GM23338 (cell line): ENCODE data around the gene SNAP25. TPM values are rescaled to one million over a fixed set of nuclear protein-coding genes. Genes with fewer than 3 reads are reported as not detected.

Experiments used
- ATAC-seq: fragments of 200-7000 bp; cut with Tn5 transposase; 3 replicates; pipeline ENCODE4 v1.9.1; 2020
- DNase-seq: peaks from one replicate; pipeline ENCODE4 v3.0.0-alpha.2; 2015; ENCODE audit warnings: low spot score
- H2AFZ ChIP-seq: fragments of 200-600 bp; sonication (generic); 2 replicates; pipeline ENCODE4 v1.8.0; 2016; ENCODE audit warnings: antibody characterized with exemption, mild to moderate bottlenecking, moderate library complexity
- H3F3A ChIP-seq: fragments of 200-600 bp; sonication (generic); replicated peaks from 2 replicates; pipeline ENCODE4 v1.8.0; 2017; ENCODE audit warnings: antibody characterized with exemption, mixed run types, low read depth
- H3K27ac ChIP-seq: fragments of 200-600 bp; sonication (generic); 2 replicates; pipeline ENCODE4 v1.6.1; 2016; ENCODE audit warnings: low read depth
- H3K27me3 ChIP-seq: fragments of 200-600 bp; sonication (generic); 2 replicates; pipeline ENCODE4 v1.8.0; 2016; ENCODE audit warnings: mild to moderate bottlenecking, mixed run types, moderate library complexity; ENCODE audit not compliant: insufficient read depth
- H3K36me3 ChIP-seq: fragments of 200-600 bp; sonication (generic); 2 replicates; pipeline ENCODE4 v1.8.0; 2016; ENCODE audit warnings: mild to moderate bottlenecking; ENCODE audit not compliant: insufficient read depth
- H3K4me1 ChIP-seq: fragments of 200-600 bp; sonication (generic); 2 replicates; pipeline ENCODE4 v1.8.0; 2016; ENCODE audit warnings: mild to moderate bottlenecking, moderate library complexity; ENCODE audit not compliant: insufficient read depth
- H3K4me2 ChIP-seq: fragments of 200-600 bp; sonication (generic); 2 replicates; pipeline ENCODE4 v1.7.1; 2017; ENCODE audit warnings: mixed run types
- H3K4me3 ChIP-seq: fragments of 200-600 bp; sonication (generic); 2 replicates; pipeline ENCODE4 v1.6.1; 2016; ENCODE audit warnings: mixed run types
- H3K79me2 ChIP-seq: fragments of 200-600 bp; sonication (generic); replicated peaks from 2 replicates; pipeline ENCODE4 v1.8.0; 2017; ENCODE audit warnings: mild to moderate bottlenecking; ENCODE audit not compliant: insufficient read depth
- H3K9me2 ChIP-seq: fragments of 200-600 bp; sonication (generic); 2 replicates; pipeline ENCODE4 v1.8.0; 2017; ENCODE audit not compliant: insufficient read depth
- H4K20me1 ChIP-seq: fragments of 200-600 bp; sonication (generic); replicated peaks from 2 replicates; pipeline ENCODE4 v1.8.0; 2017; ENCODE audit warnings: mild to moderate bottlenecking; ENCODE audit not compliant: insufficient read depth
- H3K27ac Mint-ChIP-seq: 2 replicates; pipeline ENCODE4 v1.8.0; 2020; ENCODE audit warnings: inconsistent platforms, mild to moderate bottlenecking, moderate library complexity, mixed read lengths
- H3K27me3 Mint-ChIP-seq: 3 replicates; pipeline ENCODE4 v1.8.0; 2022; ENCODE audit warnings: low read depth, mild to moderate bottlenecking, moderate library complexity, mixed read lengths, inconsistent platforms; ENCODE audit not compliant: insufficient read depth, poor library complexity
- H3K36me3 Mint-ChIP-seq: 3 replicates; pipeline ENCODE4 v1.8.0; 2021; ENCODE audit warnings: low read depth, mild to moderate bottlenecking, inconsistent platforms, moderate library complexity, mixed read lengths
- H3K4me1 Mint-ChIP-seq: 3 replicates; pipeline ENCODE4 v1.8.0; 2020; ENCODE audit warnings: mild to moderate bottlenecking, inconsistent platforms, mixed read lengths
- H3K4me3 Mint-ChIP-seq: 3 replicates; pipeline ENCODE4 v1.8.0; 2021; ENCODE audit warnings: moderate library complexity, mild to moderate bottlenecking, inconsistent platforms, mixed read lengths
- H3K9me3 Mint-ChIP-seq: 3 replicates; pipeline ENCODE4 v1.8.0; 2020; ENCODE audit warnings: moderate library complexity, mild to moderate bottlenecking, inconsistent platforms, mixed read lengths
- CREB1 ChIP-seq: fragments of 250-450 bp; sonication (Bioruptor Pico); IDR thresholded peaks from 2 replicates; pipeline ENCODE4 v1.5.0; 2020; ENCODE audit warnings: low read depth, mild to moderate bottlenecking, moderate library complexity
- EZH2 ChIP-seq: fragments of 200-600 bp; sonication (generic); IDR thresholded peaks from one replicate; pipeline ENCODE4 v1.8.0; 2017; ENCODE audit warnings: antibody characterized with exemption, mild to moderate bottlenecking, low read depth; ENCODE audit not compliant: unreplicated experiment
- EZH2phosphoT487 ChIP-seq: fragments of 200-600 bp; sonication (generic); IDR thresholded peaks from one replicate; pipeline ENCODE4 v1.8.1; 2018; ENCODE audit warnings: antibody characterized with exemption; ENCODE audit not compliant: unreplicated experiment
- JUNB ChIP-seq: IDR thresholded peaks from one replicate; pipeline ENCODE4 v1.6.1; 2016; ENCODE audit warnings: antibody characterized with exemption; ENCODE audit not compliant: unreplicated experiment
- NANOG ChIP-seq: IDR thresholded peaks from 2 replicates; pipeline ENCODE4 v1.6.1; 2016; ENCODE audit warnings: antibody characterized with exemption, borderline replicate concordance
- POLR2AphosphoS5 ChIP-seq: IDR thresholded peaks from 2 replicates; pipeline ENCODE4 v1.6.1; 2016; ENCODE audit warnings: antibody characterized with exemption, low read depth
- STAT1 ChIP-seq: IDR thresholded peaks from one replicate; pipeline ENCODE4 v1.6.1; 2016; ENCODE audit warnings: antibody characterized with exemption; ENCODE audit not compliant: unreplicated experiment
- ZNF114 ChIP-seq: fragments of 250-450 bp; sonication (Bioruptor Pico); IDR thresholded peaks from 2 replicates; pipeline ENCODE4 v1.5.0; 2020; ENCODE audit warnings: mild to moderate bottlenecking, moderate library complexity
- ZNF331 ChIP-seq: fragments of 250-450 bp; sonication (Bioruptor Pico); IDR thresholded peaks from 2 replicates; pipeline ENCODE4 v1.5.0; 2020; ENCODE audit warnings: low read depth, mild to moderate bottlenecking, moderate library complexity
- polyA plus RNA-seq: library from polyadenylated mRNA; unstranded; fragments of >200 nt; fragmentation: Nextera tagmentation; extraction: Ambion mirVana; gene quantifications from 2 replicates; pipeline ENCODE4 v1.2.1, GENCODE V29; 2016
- total RNA-seq: library from RNA; depleted of rRNA; stranded (reverse); fragments of >200 nt; shearing (Covaris generic); gene quantifications from 2 replicates; pipeline ENCODE4 v1.2.3, GENCODE V29; 2014
- TF ChIP-seq, protein P1 (sequence below): fragments of 250-450 bp; sonication (Bioruptor Pico); IDR thresholded peaks from 2 replicates; pipeline ENCODE4 v1.5.0; 2020; ENCODE audit warnings: mild to moderate bottlenecking, moderate library complexity
- TF ChIP-seq, protein P2 (sequence below), 2 experiments: fragments of 200-600 bp in 1 of 2; sonication (generic) in 1 of 2; conservative IDR thresholded peaks; 2 replicates each; pipeline versions ENCODE4 v1.5.1 to v1.6.1; 2016 to 2017; ENCODE audit warnings: antibody characterized with exemption in 2 of 2, low read depth in 2 of 2, mild to moderate bottlenecking in 2 of 2, moderate library complexity in 1 of 2
- TF ChIP-seq, protein P3 (sequence below): IDR thresholded peaks from one replicate; pipeline ENCODE4 v1.6.1; 2018; ENCODE audit warnings: antibody characterized with exemption; ENCODE audit not compliant: unreplicated experiment
- TF ChIP-seq, protein P4 (sequence below): IDR thresholded peaks from 2 replicates; pipeline ENCODE4 v1.6.1; 2016; ENCODE audit warnings: antibody characterized with exemption

SNAP25 gene
- total and polyA plus RNA-seq, 2 experiments from 2014 or later, result 0.82 to 1.3 TPM

DNA sequence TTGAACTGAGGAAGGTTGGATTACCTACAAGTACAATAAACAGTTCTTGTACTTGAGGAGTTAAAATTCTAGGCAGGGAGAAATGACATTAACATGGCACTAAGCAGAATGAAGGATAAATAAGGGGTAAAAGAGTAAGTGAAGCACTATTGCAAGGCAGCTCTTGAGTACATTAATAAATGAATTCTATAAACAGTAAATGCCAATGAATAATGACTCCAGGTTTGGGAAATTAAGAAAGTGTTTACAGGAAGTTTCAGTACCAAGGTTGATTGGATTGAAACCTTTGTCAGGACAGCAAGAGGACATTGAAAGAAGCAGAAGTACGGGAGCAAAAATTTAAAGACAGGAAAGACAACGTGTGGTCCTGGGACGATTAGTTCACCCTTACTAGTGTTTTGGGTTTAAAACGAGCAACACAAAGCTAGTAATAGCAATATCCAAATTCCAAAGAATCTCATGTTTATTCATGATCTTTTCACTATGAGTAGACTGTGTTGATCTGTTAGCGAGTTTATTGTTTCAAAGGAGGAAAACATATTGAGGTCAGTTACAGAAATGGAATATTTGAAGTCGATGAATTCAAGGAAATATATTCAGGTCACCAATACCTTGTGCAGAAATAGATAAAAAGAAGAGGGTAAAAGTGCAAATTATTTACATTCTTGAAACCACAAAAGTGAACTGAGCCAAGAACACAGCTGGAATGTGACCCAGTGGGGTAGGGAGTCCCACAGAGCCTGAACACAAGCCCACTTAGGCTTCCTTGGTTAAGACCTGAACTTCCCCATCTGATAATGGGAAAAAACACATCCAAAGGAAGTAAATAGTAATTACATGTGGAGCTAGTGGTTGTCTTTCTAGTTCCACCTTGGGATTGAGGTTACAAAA, 134.5 kb downstream of the SNAP25 start:
- H3K9me2 ChIP-seq, result no peaks in the 10 kb centered on the region; the same call in 1 of the 2 replicates
- ATAC-seq (peak; percentile 14; the same call in 2 of the 3 replicates), DNase-seq (no peak)
- no peak overlapping the region for H2AFZ ChIP-seq
- Mint-ChIP-seq H3K4me3 (no peak overlapping the region), H3K4me1 (peaks cover 30% of the 10 kb centered on the region), H3K27ac (peak overlapping the region; percentile 68), H3K9me3 (no peaks in the 10 kb centered on the region; the same call in 2 of the 3 replicates), H3K27me3 (no peaks in the 10 kb centered on the region), H3K36me3 (peaks cover 13% of the 10 kb centered on the region)
- H3F3A ChIP-seq, result no peaks in the 10 kb centered on the region
- 0 out of 2 replicates have a peak overlapping the region, but pooled peaks have one; percentile 24 for H3K4me3 ChIP-seq
- no peaks in the 10 kb centered on the region for H3K27me3 ChIP-seq
- peak overlapping the region; percentile 24 for H3K4me2 ChIP-seq
- H3K4me1 ChIP-seq, result peaks cover 33% of the 10 kb centered on the region
- H3K27ac ChIP-seq, result peak overlapping the region; percentile 96
- H3K36me3 ChIP-seq, result no peaks in the 10 kb centered on the region
- H3K79me2 ChIP-seq, result no peaks in the 10 kb centered on the region
- H4K20me1 ChIP-seq, result no peaks in the 10 kb centered on the region
- TF ChIP-seq CREB1 (CRISPR knock-in tag) (no peak), STAT1 (no peak), EZH2phosphoT487 (no peak), ZNF114 (CRISPR knock-in tag) (no peak), POLR2AphosphoS5 (no peak), EZH2 (no peak), NANOG (no peak), JUNB (no peak), ZNF331 (CRISPR knock-in tag) (no peak)
- TF ChIP-seq, protein P1, sequence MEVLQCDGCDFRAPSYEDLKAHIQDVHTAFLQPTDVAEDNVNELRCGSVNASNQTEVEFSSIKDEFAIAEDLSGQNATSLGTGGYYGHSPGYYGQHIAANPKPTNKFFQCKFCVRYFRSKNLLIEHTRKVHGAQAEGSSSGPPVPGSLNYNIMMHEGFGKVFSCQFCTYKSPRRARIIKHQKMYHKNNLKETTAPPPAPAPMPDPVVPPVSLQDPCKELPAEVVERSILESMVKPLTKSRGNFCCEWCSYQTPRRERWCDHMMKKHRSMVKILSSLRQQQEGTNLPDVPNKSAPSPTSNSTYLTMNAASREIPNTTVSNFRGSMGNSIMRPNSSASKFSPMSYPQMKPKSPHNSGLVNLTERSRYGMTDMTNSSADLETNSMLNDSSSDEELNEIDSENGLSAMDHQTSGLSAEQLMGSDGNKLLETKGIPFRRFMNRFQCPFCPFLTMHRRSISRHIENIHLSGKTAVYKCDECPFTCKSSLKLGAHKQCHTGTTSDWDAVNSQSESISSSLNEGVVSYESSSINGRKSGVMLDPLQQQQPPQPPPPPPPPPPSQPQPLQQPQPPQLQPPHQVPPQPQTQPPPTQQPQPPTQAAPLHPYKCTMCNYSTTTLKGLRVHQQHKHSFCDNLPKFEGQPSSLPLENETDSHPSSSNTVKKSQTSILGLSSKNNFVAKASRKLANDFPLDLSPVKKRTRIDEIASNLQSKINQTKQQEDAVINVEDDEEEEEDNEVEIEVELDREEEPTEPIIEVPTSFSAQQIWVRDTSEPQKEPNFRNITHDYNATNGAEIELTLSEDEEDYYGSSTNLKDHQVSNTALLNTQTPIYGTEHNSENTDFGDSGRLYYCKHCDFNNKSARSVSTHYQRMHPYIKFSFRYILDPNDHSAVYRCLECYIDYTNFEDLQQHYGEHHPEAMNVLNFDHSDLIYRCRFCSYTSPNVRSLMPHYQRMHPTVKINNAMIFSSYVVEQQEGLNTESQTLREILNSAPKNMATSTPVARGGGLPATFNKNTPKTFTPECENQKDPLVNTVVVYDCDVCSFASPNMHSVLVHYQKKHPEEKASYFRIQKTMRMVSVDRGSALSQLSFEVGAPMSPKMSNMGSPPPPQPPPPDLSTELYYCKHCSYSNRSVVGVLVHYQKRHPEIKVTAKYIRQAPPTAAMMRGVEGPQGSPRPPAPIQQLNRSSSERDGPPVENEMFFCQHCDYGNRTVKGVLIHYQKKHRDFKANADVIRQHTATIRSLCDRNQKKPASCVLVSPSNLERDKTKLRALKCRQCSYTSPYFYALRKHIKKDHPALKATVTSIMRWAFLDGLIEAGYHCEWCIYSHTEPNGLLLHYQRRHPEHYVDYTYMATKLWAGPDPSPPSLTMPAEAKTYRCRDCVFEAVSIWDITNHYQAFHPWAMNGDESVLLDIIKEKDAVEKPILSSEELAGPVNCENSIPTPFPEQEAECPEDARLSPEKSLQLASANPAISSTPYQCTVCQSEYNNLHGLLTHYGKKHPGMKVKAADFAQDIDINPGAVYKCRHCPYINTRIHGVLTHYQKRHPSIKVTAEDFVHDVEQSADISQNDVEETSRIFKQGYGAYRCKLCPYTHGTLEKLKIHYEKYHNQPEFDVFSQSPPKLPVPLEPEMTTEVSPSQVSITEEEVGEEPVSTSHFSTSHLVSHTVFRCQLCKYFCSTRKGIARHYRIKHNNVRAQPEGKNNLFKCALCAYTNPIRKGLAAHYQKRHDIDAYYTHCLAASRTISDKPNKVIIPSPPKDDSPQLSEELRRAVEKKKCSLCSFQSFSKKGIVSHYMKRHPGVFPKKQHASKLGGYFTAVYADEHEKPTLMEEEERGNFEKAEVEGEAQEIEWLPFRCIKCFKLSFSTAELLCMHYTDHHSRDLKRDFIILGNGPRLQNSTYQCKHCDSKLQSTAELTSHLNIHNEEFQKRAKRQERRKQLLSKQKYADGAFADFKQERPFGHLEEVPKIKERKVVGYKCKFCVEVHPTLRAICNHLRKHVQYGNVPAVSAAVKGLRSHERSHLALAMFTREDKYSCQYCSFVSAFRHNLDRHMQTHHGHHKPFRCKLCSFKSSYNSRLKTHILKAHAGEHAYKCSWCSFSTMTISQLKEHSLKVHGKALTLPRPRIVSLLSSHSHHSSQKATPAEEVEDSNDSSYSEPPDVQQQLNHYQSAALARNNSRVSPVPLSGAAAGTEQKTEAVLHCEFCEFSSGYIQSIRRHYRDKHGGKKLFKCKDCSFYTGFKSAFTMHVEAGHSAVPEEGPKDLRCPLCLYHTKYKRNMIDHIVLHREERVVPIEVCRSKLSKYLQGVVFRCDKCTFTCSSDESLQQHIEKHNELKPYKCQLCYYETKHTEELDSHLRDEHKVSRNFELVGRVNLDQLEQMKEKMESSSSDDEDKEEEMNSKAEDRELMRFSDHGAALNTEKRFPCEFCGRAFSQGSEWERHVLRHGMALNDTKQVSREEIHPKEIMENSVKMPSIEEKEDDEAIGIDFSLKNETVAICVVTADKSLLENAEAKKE, result no peak
- TF ChIP-seq, protein P2, sequence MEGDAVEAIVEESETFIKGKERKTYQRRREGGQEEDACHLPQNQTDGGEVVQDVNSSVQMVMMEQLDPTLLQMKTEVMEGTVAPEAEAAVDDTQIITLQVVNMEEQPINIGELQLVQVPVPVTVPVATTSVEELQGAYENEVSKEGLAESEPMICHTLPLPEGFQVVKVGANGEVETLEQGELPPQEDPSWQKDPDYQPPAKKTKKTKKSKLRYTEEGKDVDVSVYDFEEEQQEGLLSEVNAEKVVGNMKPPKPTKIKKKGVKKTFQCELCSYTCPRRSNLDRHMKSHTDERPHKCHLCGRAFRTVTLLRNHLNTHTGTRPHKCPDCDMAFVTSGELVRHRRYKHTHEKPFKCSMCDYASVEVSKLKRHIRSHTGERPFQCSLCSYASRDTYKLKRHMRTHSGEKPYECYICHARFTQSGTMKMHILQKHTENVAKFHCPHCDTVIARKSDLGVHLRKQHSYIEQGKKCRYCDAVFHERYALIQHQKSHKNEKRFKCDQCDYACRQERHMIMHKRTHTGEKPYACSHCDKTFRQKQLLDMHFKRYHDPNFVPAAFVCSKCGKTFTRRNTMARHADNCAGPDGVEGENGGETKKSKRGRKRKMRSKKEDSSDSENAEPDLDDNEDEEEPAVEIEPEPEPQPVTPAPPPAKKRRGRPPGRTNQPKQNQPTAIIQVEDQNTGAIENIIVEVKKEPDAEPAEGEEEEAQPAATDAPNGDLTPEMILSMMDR (conservative IDR thresholded peaks at IDR 0.05; ENCODE audit: low read depth in 2 of 2), result no peak
- TF ChIP-seq, protein P3, sequence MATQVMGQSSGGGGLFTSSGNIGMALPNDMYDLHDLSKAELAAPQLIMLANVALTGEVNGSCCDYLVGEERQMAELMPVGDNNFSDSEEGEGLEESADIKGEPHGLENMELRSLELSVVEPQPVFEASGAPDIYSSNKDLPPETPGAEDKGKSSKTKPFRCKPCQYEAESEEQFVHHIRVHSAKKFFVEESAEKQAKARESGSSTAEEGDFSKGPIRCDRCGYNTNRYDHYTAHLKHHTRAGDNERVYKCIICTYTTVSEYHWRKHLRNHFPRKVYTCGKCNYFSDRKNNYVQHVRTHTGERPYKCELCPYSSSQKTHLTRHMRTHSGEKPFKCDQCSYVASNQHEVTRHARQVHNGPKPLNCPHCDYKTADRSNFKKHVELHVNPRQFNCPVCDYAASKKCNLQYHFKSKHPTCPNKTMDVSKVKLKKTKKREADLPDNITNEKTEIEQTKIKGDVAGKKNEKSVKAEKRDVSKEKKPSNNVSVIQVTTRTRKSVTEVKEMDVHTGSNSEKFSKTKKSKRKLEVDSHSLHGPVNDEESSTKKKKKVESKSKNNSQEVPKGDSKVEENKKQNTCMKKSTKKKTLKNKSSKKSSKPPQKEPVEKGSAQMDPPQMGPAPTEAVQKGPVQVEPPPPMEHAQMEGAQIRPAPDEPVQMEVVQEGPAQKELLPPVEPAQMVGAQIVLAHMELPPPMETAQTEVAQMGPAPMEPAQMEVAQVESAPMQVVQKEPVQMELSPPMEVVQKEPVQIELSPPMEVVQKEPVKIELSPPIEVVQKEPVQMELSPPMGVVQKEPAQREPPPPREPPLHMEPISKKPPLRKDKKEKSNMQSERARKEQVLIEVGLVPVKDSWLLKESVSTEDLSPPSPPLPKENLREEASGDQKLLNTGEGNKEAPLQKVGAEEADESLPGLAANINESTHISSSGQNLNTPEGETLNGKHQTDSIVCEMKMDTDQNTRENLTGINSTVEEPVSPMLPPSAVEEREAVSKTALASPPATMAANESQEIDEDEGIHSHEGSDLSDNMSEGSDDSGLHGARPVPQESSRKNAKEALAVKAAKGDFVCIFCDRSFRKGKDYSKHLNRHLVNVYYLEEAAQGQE, result no peak
- TF ChIP-seq, protein P4, sequence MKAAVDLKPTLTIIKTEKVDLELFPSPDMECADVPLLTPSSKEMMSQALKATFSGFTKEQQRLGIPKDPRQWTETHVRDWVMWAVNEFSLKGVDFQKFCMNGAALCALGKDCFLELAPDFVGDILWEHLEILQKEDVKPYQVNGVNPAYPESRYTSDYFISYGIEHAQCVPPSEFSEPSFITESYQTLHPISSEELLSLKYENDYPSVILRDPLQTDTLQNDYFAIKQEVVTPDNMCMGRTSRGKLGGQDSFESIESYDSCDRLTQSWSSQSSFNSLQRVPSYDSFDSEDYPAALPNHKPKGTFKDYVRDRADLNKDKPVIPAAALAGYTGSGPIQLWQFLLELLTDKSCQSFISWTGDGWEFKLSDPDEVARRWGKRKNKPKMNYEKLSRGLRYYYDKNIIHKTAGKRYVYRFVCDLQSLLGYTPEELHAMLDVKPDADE, result no peak
